Effector memory CD4-positive, alpha-beta T cell (primary cell): Measurements from ENCODE around the gene KLHDC4.
"Not testable (repeated sequence)": the region's sequence is repeated elsewhere in the genome, so short reads cannot be mapped to it uniquely, and the experiment has no call there.

ENCODE experiments used
- DNase-seq, 3 donors: peaks; one replicate each; pipeline ENCODE4 v3.0.0-alpha.2; 2020
- H3K27ac ChIP-seq: 2 replicates; pipeline ENCODE4 v1.7.0; 2013; ENCODE audit warnings: mild to moderate bottlenecking, low read length, moderate library complexity; ENCODE audit not compliant: insufficient read depth, poor library complexity, severe bottlenecking
- H3K27me3 ChIP-seq: replicated peaks from 2 replicates; pipeline ENCODE4 v1.7.0; 2013; ENCODE audit warnings: mild to moderate bottlenecking, low read length; ENCODE audit not compliant: insufficient read depth, control insufficient read depth, poor library complexity, severe bottlenecking
- H3K36me3 ChIP-seq: 2 replicates; pipeline ENCODE4 v1.7.0; 2013; ENCODE audit warnings: mild to moderate bottlenecking, low read length, moderate library complexity; ENCODE audit not compliant: control insufficient read depth, insufficient read depth
- H3K4me1 ChIP-seq: 2 replicates; pipeline ENCODE4 v1.7.0; 2013; ENCODE audit warnings: low read length, mild to moderate bottlenecking; ENCODE audit not compliant: control insufficient read depth, insufficient read depth, poor library complexity, severe bottlenecking
- H3K4me3 ChIP-seq: 2 replicates; pipeline ENCODE4 v1.7.0; 2013; ENCODE audit warnings: low read length, low read depth, mild to moderate bottlenecking; ENCODE audit not compliant: insufficient read depth, poor library complexity, severe bottlenecking
- H3K9me3 ChIP-seq: 2 replicates; pipeline ENCODE4 v1.7.0; 2013; ENCODE audit warnings: mild to moderate bottlenecking, low read length, moderate library complexity; ENCODE audit not compliant: control insufficient read depth
- total RNA-seq, 3 donors: gene quantifications; one replicate each; lab custom pipeline; 2026; lab: John Stamatoyannopoulos, UW

Gene KLHDC4
- 46.5 to 61.8 (median 58.8) reads per million in 3 donors for total RNA-seq

- Histone ChIP-seq H3K4me3 (peak within 1 kb of the TSS; percentile 82), H3K27ac (peak within 1 kb of the TSS; percentile 92), H3K36me3 (peaks cover 26% of the 10 kb centered on the region)
Observed at GRCh38 chr16:87765776-87766484, at the start of gene KLHDC4. Gene KLHDC4, minus strand, starts transcription at chr16:87765986. Its CDS starts 96 bp downstream, at chr16:87765890.

GRCh38 chr16:87815567-87815966 is 49.8 kb upstream of the KLHDC4 start:
- no peak overlapping the region for H3K27ac ChIP-seq

More at GRCh38 chr16:87765776-87766484, at the start of gene KLHDC4:
- Histone ChIP-seq H3K27me3 (no peaks in the 10 kb centered on the region), H3K9me3 (no peaks in the 10 kb centered on the region), H3K4me1 (peaks cover 15% of the 10 kb centered on the region)
- DNase-seq, result peak; percentile 74 to 82 (median 80)

GRCh38 chr16:87812200-87812656 is 46.4 kb upstream of the KLHDC4 start:
- no peaks in the 10 kb centered on the region for H3K4me1 ChIP-seq
- H3K9me3 ChIP-seq, result no peaks in the 10 kb centered on the region
- no peak overlapping the region for H3K4me3 ChIP-seq
- no peak for DNase-seq
- H3K27me3 ChIP-seq, result no peaks in the 10 kb centered on the region
- H3K27ac ChIP-seq, result no peak overlapping the region
- H3K36me3 ChIP-seq, result no peaks in the 10 kb centered on the region

More at GRCh38 chr16:87815567-87815966, 49.8 kb upstream of the KLHDC4 start:
- no peaks in the 10 kb centered on the region for H3K36me3 ChIP-seq
- no peak for DNase-seq
- H3K4me3 ChIP-seq, result no peak overlapping the region
- no peaks in the 10 kb centered on the region for H3K9me3 ChIP-seq
- H3K27me3 ChIP-seq, result no peaks in the 10 kb centered on the region
- H3K4me1 ChIP-seq, result no peaks in the 10 kb centered on the region

- not testable (repeated sequence) for H3K36me3 ChIP-seq, H3K9me3 ChIP-seq, H3K4me3 ChIP-seq, H3K27ac ChIP-seq, DNase-seq, H3K4me1 ChIP-seq, H3K27me3 ChIP-seq
Observed at GRCh38 chr16:87811454-87811853, 45.7 kb upstream of the KLHDC4 start.

GRCh38 chr16:87809150-87809902 is 43.5 kb upstream of the KLHDC4 start:
- no peak overlapping the region for H3K4me3 ChIP-seq
- peaks cover 8% of the 10 kb centered on the region for H3K4me1 ChIP-seq
- no peaks in the 10 kb centered on the region for H3K27me3 ChIP-seq
- H3K9me3 ChIP-seq, result no peaks in the 10 kb centered on the region
- no peaks in the 10 kb centered on the region for H3K36me3 ChIP-seq
- no peak for DNase-seq
- no peak overlapping the region for H3K27ac ChIP-seq

- Histone ChIP-seq H3K27ac (no peak overlapping the region), H3K36me3 (no peaks in the 10 kb centered on the region), H3K9me3 (no peaks in the 10 kb centered on the region), H3K27me3 (no peaks in the 10 kb centered on the region), H3K4me3 (no peak overlapping the region), H3K4me1 (peaks cover 8% of the 10 kb centered on the region)
- no peak for DNase-seq
Observed at GRCh38 chr16:87808108-87808507, 42.3 kb upstream of the KLHDC4 start.

GRCh38 chr16:87806641-87807546 is 41.1 kb upstream of the KLHDC4 start:
- Histone ChIP-seq H3K27ac (no peak overlapping the region), H3K4me1 (peaks cover 8% of the 10 kb centered on the region), H3K36me3 (no peaks in the 10 kb centered on the region), H3K4me3 (peak overlapping the region; percentile 40), H3K27me3 (no peaks in the 10 kb centered on the region), H3K9me3 (no peaks in the 10 kb centered on the region)
- no peak for DNase-seq

- no peaks in the 10 kb centered on the region for H3K36me3 ChIP-seq
- H3K27ac ChIP-seq, result no peak overlapping the region
- DNase-seq, result no peak
- H3K27me3 ChIP-seq, result no peaks in the 10 kb centered on the region
- H3K4me1 ChIP-seq, result peaks cover 8% of the 10 kb centered on the region
- H3K9me3 ChIP-seq, result no peaks in the 10 kb centered on the region
- H3K4me3 ChIP-seq, result peak overlapping the region; percentile 40
Observed at GRCh38 chr16:87806261-87806640, 40.5 kb upstream of the KLHDC4 start.

GRCh38 chr16:87803385-87803784 is 37.6 kb upstream of the KLHDC4 start:
- no peak overlapping the region for H3K27ac ChIP-seq
- no peaks in the 10 kb centered on the region for H3K27me3 ChIP-seq
- no peak overlapping the region for H3K4me3 ChIP-seq
- no peaks in the 10 kb centered on the region for H3K9me3 ChIP-seq
- H3K4me1 ChIP-seq, result peaks cover 8% of the 10 kb centered on the region
- no peak for DNase-seq
- H3K36me3 ChIP-seq, result no peaks in the 10 kb centered on the region
